Stimulated activated CD4-positive, alpha-beta T cell treated with anti-CD3 and anti-CD28 coated beads, Interleukin-12 subunit alpha, Interleukin-12 subunit beta, amount 100 ng/mL, for 4 hours (primary cell): Measurements from ENCODE around the gene STAB2.
"Not testable (repeated sequence)": the region's sequence is repeated elsewhere in the genome, so short reads cannot be mapped to it uniquely, and the experiment has no call there.

Experiments used
- DNase-seq: peaks from one replicate; pipeline ENCODE4 v3.0.0-alpha.2; 2020

The STAB2 gene

GRCh38 chr12:103589517-103589916, 2.4 kb downstream of the STAB2 start:
- no peak for DNase-seq

DNA sequence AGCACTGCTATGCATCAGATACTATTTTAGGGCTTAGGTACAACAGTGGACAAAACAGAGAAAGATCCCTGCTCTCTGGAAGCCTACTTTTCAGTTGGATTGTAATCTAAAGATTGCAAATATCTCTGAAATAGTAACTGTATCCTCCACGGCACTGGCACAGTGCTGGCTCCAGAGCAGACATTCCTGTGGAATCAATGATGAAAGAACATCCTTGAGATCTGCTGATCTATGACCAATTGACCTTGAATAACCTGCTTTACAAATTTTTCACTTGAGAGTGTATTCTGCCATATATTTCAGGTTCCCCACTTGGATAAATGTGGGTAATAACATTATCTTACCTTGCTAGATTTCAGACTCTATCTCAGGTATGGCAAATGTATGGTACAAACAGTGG, 3.2 kb downstream of the STAB2 start:
- no peak for DNase-seq

DNA sequence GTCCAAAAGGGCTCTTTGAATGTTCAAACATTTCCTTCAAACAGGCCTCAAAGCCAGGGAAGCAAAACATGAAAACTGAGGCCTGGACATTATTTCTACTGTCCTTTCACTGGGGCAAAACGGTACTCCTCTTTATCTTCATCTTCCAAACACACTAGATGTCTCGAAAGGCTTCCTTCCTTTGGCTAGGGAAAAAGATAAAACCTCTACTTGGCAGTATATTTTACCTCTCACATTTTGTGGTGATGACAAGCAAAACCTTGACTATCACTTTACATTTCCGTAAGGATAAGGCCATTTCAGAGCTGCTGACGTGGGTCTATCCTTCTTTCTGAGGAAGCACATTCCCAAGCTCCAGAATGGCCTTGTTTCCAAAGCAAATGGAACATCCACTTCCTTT, 9.9 kb downstream of the STAB2 start:
- DNase-seq = no peak

- no peak for DNase-seq
Observed at GRCh38 chr12:103599274-103599673, 12.2 kb downstream of the STAB2 start.

- no peak for DNase-seq
Observed at GRCh38 chr12:103600967-103601728, 14.1 kb downstream of the STAB2 start.

- DNase-seq = no peak
Observed at GRCh38 chr12:103620395-103620794, 33.3 kb downstream of the STAB2 start.

- DNase-seq = no peak
Observed at GRCh38 chr12:103623716-103624115, 36.6 kb downstream of the STAB2 start.

GRCh38 chr12:103626498-103626897, 39.4 kb downstream of the STAB2 start:
- no peak for DNase-seq

DNA sequence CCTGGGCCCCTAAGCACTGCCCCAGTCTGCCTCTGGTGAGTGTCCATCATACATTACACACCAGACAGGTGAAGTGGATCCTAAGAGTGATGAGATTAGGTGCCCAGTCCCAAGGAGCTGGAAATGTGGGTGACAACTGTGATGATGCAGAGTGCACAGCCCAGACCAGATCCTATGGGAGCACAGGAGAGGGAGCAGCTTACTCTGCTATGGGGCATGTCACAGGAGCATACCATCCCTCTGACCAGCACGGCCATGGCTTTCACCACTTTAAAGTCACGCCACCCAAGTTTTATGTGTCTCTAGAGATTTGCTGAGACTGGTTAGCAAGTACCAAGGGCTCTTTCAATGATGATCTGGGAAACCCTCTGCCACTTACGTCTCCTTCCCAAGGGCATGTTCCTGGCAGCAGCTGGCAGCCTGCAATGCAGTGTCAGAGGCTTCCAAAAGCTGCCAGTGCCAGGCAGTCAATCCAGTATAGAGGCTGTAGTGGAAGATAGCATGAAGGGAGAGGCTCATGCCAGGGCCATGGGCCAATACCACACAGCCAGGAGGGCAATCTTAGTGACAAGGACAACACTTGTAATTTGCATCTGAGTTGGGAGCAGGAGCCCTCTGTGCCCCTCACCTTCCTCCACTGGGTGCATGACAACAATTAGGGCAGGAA, 40.2 kb downstream of the STAB2 start:
- no peak for DNase-seq

DNA sequence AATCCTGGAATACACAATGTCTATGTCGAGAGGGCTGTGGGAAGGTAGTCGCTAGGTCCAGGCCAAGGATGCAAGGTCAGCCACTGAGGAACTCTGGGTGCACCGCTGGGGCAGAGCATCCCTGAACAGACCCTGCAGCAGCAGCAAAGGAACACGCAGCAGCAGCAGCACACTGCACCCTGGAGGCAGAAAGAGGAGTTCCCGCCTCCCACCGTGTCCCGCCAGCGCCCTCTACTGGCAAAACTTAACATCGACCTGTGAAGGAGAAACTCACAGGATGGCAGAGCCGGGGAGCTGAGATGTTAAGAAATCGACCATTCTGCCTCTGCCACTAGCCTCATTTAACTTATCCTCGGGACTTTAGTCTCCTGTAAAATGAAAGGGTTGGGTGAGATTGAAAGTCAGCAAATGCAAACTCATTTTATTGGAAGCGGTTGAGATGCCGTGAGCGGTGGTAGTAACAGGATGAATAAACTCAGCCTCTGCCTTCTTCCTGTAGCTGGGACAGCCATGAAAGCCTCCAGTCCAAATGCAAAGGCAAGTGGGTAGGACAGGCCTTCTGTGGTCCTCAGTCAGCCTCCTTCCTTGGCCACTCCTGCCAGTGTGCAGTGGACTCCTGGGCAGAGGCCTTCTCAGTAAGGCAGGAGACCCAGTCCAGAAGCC, 45.6 kb downstream of the STAB2 start:
- DNase-seq = peak; percentile 11

DNA sequence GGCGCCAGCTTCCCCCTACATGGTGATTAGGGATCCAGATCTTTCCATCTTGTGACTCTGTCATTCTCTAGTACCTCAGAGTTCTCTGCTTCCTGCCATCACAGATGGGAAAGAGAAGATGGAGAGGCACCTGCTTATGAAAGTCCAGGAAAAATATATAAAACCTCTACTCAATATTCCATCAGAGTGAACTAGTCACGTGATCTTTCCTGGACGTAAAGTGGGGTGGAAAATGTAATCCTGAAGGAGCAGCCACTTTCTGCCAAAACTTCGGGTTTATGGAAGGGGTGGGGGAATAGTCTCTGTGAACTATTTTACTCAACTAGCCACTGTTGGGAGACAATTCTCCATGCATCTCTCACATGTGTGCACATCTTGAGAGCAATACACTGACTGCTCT, 47.7 kb downstream of the STAB2 start:
- no peak for DNase-seq

DNA sequence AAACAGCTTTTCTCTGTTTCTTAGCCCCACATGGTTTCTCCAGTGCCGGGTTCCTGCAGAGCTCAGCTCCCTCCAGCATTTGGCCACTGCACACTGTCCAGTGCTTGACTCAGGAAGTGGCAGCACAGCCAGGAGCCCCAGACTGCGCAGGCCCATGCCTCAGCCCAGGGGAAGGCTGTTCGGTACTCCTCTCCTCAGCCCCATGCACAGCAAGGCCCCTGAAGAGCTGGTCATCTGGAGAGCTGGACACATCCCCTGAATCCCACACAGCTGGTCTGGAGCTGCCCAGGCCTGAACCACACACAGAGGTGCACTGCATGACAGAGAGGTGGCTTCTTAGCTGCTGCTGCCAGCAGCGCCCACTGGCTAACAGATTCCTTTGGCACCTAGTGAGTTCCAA, 48.3 kb downstream of the STAB2 start:
- DNase-seq = no peak

- DNase-seq = no peak
Observed at GRCh38 chr12:103637021-103637420, 49.9 kb downstream of the STAB2 start.

DNA sequence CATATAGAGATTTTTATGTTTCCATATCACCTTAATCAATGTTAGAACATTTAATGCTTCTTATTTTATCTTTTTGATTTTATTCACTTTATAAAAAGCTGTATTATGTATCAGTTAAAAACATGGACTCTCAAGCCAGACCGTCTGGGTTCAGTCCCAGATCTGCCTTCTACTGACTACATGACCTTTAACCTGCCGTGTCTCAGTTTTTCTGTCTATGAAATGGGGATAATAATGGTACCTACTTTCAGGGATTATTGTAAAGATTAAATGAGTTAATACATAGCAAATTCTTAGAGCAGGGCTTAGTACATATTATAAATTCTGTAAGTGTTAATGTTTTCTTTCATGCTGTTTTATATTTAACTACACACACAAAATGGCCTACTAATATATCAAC, 50.4 kb downstream of the STAB2 start:
- no peak for DNase-seq

- no peak for DNase-seq
Observed at GRCh38 chr12:103639983-103640382, 52.9 kb downstream of the STAB2 start.

DNA sequence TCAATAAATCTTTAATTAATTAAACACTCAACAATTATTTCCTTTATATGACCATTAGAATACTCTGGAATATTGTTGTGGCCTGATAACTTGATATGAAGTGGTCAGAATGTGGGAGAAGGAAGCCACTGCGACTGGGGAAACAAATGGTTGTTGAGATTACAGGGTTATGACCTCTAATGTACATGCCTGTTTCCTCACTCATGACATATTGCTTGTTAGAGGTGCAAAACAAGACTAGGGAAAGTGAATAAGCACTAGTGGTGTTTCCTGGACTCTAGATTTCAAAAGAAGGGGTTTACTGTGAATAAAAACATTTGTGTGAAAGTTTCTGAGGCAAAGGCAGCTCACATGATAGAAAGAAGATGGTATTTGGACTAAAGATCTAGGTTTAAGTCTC, 53.3 kb downstream of the STAB2 start:
- DNase-seq = no peak

DNA sequence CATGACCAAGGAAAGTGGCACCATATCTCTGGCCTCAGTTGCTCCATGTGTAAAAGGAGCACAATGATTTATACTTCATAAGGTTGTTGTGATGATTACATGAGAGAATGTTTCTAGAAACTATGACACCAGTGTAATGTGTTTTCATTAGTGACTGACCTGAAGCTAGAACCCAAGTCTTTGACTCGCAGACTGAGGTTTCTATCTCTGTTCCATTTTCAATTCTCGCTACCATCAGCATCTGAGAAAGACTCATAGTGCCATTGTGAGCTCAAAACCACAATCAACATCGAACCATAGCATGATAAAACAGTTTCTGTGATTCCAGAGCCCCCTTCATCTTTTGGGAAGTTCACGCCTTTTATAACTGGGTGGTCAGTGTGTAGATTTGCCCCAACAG, 53.8 kb downstream of the STAB2 start:
- no peak for DNase-seq

DNA sequence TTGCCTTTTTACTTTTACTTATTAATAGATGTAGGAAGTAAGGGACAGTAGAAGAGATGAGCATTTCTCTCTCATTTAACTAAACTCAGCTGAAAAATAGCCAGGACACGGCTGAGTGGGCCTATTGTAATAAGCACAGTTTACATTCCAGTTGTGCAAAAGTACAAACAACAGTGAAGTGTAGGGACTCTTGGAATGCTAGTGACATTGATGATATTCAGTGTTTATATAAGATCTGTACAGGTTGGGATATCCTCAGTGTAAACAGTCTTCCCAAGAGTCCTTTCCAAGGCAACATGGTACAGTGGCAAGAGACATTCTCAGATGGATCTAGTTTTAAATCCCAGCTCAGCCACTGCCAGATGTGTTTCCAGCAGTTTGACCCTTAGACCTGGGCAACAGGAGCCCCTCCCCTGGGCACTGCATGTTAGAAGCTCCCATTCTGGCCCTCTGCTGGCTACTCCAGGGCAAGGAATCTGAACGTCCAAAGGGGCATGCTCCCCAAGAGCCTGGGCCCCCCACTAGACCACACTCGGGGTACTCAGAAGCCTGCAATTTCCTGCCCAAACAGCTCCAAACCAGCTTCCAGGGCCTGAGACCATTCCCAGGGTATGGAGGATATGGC, 55.3 kb downstream of the STAB2 start:
- DNase-seq = no peak

GRCh38 chr12:103645202-103645601, 58.1 kb downstream of the STAB2 start:
- no peak for DNase-seq

DNA sequence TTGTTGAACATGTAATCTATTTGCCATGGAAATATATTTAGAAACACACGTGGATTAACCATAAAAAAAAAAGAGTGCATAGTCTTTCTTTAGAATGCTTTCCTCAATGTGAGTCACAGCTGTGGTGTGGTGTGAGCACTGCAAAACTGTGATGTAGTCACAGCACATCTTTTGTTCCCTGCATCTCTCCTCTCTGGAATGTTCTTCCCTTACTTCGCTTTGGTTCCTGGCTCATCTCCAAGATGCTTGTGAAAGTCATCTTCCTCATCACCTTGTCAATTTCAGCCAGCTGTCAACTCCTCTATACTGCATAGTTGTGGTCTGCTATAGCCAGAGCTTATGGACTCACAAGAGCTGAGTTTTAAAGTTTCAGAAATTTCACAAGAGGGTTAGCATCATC, 60.2 kb downstream of the STAB2 start:
- no peak for DNase-seq

- no peak for DNase-seq
Observed at GRCh38 chr12:103652808-103653207, 65.7 kb downstream of the STAB2 start.

DNA sequence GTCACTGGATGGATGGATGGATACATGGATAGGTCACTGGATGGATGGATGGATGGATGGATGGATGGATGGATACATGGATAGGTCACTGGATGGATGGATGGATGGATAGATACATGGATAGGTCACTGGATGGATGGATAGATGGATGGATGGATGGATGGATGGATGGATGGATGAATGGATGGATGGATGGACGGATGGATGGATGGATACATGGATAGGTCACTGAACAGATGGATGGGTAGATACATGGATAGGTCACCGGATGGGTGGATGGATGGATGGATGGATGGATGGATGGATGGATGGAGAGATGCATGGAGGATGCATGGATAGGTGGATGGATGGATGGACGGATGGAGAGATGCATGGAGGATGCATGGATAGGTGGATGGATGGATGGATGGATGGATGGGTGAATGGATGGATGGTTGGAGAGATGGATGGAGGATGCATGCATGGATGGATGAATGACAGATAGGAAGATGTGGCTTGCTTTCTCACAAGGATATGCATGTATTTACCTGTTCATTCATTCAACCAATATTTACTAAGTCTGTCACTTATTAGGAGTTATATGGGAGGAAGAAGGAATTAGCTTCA, 66.6 kb downstream of the STAB2 start:
- DNase-seq = not testable (repeated sequence)

GRCh38 chr12:103654816-103655215, 67.7 kb downstream of the STAB2 start:
- no peak for DNase-seq
